ENCODE data around the gene ORC1.

DNA sequence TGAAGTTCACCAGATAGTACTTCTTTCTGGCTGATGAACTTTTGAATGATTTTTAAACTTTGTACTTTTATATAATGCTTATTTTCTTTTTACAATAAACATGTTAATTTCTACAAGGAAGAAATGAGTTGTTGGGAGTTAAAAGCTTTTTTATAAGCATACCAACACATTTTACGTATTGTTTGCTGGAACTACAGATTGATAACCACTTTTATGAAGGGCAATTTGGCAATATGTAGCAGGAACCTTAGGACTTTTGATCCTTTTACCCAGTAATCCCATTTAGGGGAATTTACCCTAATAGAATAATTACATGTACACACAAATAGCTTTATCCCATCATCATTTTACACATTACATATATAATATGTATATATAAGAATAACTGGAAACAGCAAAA, 16.5 kb upstream of the ORC1 start:
- no peak for TF ChIP-seq ZNF274 (IDR thresholded peaks at IDR 0.05; ENCODE audit: low read depth, low read length)
- TF ChIP-seq, protein P1, sequence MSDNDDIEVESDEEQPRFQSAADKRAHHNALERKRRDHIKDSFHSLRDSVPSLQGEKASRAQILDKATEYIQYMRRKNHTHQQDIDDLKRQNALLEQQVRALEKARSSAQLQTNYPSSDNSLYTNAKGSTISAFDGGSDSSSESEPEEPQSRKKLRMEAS (IDR thresholded peaks at IDR 0.05): no peak
- no peak for TF ChIP-seq JUND (IDR thresholded peaks at IDR 0.05)

Measured in HCT116 (cell line).